AG09319 (cell line): ENCODE data around the gene RNF115.
A peak's percentile ranks its signal among the peaks of the same experiment; 100 is the strongest.

Experiments
- DNase-seq: peaks from one replicate; pipeline ENCODE4 v3.0.0-alpha.2; 2010; ENCODE audit warnings: low read depth; ENCODE audit errors: extremely low read depth
- CTCF ChIP-seq: IDR thresholded peaks from 2 replicates; pipeline ENCODE4 v1.5.1; 2011; ENCODE audit warnings: low read depth, mild to moderate bottlenecking, inconsistent platforms, low read length, moderate library complexity

Gene RNF115

GRCh38 chr1:145702052-145702451 is 121.8 kb downstream of the RNF115 start:
- no peak for DNase-seq
- no peak for TF ChIP-seq CTCF

DNA sequence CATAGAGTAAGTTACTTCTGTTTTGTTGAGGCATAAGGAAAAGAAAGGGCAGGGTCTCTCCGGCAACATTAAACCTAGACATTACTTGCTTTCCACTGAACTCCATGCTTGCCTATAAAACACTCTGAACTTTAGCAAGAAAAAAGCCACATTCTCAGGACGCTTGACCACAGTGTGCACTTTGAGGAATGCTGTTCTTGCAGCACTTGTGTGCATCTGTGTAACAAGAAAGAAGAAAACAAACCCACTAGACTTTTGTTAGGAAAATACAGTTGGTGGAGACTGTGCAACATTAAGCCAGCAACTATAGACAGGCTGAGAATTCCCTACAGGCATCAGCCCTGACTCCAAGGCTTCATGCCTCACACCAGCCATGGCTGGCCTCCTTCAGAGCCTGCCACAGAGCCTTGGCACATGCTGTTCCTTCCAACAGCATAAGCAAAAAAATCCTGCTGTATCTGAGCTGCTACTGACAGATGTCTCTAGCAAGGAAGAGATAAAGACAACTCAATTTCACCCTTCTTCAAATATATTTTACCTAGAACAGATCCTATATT is 122.5 kb downstream of the RNF115 start:
- TF ChIP-seq CTCF = no peak
- DNase-seq = no peak

DNA sequence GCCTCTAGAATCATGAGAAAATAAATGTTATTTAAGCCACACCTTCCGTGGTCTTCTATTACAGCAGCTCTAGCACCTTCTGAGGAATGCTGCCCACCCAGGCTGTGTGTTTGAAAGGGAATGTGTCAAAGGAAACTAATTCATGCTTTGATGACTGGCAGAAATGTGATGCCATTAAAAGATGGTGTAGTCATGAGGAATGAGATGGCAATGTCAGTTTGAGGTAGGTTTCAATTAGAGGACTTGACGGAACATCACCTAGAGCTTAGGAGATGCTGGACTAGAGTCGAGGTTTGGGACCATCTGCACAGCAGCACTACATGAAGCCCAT is 127.3 kb downstream of the RNF115 start:
- TF ChIP-seq CTCF = no peak
- no peak for DNase-seq

- no peak for DNase-seq
- no peak for TF ChIP-seq CTCF
Measured at GRCh38 chr1:145695821-145696629, 127.9 kb downstream of the RNF115 start.

DNA sequence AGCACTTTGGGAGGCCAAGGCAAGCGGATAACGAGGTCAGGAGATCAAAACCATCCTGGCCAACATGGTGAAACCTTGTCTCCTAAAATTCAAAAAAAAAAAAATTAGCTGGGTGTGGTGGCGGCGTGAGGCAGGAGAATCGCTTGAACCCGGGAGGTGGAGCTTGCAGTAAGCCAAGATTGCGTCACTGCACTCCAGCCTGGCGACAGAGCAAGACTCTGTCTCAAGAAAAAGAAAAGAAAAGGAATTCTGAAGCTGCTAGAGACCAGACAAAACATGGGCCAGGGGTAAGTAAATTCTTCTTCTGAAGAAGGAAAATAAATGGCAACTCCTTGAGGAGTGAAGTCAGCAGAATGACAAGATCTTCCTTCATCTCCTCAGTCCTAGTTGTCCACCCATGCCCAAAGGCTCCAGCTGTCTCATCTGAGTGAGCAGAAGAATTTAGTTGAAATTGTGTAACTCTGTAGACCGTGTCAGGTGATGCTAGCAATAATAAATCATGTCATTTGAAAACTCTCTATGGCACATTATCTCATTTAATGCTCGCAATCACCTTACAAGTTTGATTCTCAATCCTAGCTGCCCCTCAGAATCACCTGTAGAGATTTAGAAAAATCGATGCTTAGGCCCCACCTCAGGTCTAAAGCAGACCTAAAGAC is 131.0 kb downstream of the RNF115 start:
- no peak for DNase-seq
- TF ChIP-seq CTCF = no peak

GRCh38 chr1:145690587-145691558 is 133.0 kb downstream of the RNF115 start:
- TF ChIP-seq CTCF = no peak
- DNase-seq = peak; percentile 20
